Activated T-helper 2 cell treated with anti-CD3 and anti-CD28 coated beads, Interferon-gamma antibody, Interleukin-2, Interleukin-4, amounts not matched to agents 10 μg/mL and 5 μg/mL and 100 μg/mL, durations not matched to agents 14 hours and 24 hours and 36 hours (primary cell): ENCODE measurements around the gene IL2RA. TPM values are rescaled to one million over a fixed set of nuclear protein-coding genes. Genes with fewer than 3 reads are reported as not detected.

Experiments
- DNase-seq: peaks from one replicate; pipeline ENCODE4 v3.0.0; 2021; ENCODE audit warnings: low spot score
- H3K27ac Mint-ChIP-seq: one replicate; pipeline ENCODE4 v1.8.0; 2021; ENCODE audit warnings: mixed read lengths
- H3K27me3 Mint-ChIP-seq: one replicate; pipeline ENCODE4 v1.8.0; 2021; ENCODE audit warnings: low read depth, mixed read lengths
- H3K36me3 Mint-ChIP-seq: one replicate; pipeline ENCODE4 v1.8.0; 2021; ENCODE audit warnings: low read depth, mixed read lengths
- H3K4me1 Mint-ChIP-seq: one replicate; pipeline ENCODE4 v1.8.0; 2021; ENCODE audit warnings: low read depth, mixed read lengths
- H3K4me3 Mint-ChIP-seq: one replicate; pipeline ENCODE4 v1.8.0; 2021; ENCODE audit warnings: low read depth, mild to moderate bottlenecking, moderate library complexity, mixed read lengths
- H3K9me3 Mint-ChIP-seq: one replicate; pipeline ENCODE4 v1.8.0; 2021; ENCODE audit warnings: mixed read lengths
- intact Hi-C: fragments of 100-400 bp; cut with micrococcal nuclease; formaldehyde crosslinking; loops from one replicate; pipeline ENCODE4 v1.15.1; 2023
- total RNA-seq: library from RNA; stranded (reverse); gene quantifications from 2 replicates; pipeline ENCODE4 v1.2.3, GENCODE V29; 2022

The IL2RA gene
- total RNA-seq, 1 donor from 2014 or later, result 1,808 TPM

DNA sequence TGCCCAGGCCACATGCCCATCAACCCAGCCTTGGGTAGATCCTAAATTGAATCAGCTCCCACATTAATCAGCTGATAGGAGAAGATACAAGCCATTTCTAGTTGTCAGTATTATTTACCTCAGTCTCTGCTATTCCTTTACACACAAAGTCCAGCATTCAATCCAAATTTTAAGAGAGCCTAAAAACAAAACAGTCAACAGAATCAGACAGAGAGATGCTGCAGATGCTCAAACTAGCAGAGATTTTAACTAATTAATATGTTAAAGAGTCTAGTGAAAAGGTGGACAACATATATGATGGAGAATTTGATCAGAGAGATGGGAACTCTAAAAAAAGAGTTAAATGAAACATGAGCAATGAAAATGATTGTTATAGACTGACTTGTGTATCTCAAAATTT, 70.5 kb downstream of the IL2RA start:
- H3K27me3 Mint-ChIP-seq, result peaks cover 4% of the 10 kb centered on the region
- intact Hi-C loops, result no loop called here
- H3K4me3 Mint-ChIP-seq, result no peak overlapping the region
- peaks cover 16% of the 10 kb centered on the region for H3K36me3 Mint-ChIP-seq
- H3K27ac Mint-ChIP-seq, result no peak overlapping the region
- H3K9me3 Mint-ChIP-seq, result peaks cover 27% of the 10 kb centered on the region
- DNase-seq, result no peak
- peaks cover 10% of the 10 kb centered on the region for H3K4me1 Mint-ChIP-seq

DNA sequence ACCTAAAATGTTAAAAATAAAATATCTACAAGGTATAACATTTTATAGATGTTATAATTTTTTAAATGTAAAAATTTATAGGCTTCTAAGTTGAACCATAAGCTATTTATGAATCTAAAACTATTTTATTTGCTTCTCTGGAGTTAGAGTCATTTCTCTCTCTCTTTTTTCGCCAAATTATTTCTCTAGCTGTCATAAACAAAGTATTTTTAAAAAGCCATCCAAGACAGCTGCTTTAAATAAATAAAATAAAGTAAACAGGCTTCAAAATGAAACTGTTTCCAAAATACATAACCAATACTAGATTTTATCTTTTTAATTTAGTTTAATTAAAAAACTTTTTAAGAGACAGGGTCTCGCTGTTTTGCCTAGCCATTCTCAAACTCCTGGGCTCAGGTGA, 72.4 kb downstream of the IL2RA start:
- intact Hi-C loops, result no loop called here
- DNase-seq, result no peak
- no peak overlapping the region for H3K27ac Mint-ChIP-seq
- no peak overlapping the region for H3K4me3 Mint-ChIP-seq
- peaks cover 14% of the 10 kb centered on the region for H3K4me1 Mint-ChIP-seq
- H3K36me3 Mint-ChIP-seq, result peaks cover 16% of the 10 kb centered on the region
- H3K27me3 Mint-ChIP-seq, result peaks cover 4% of the 10 kb centered on the region
- H3K9me3 Mint-ChIP-seq, result peaks cover 27% of the 10 kb centered on the region

DNA sequence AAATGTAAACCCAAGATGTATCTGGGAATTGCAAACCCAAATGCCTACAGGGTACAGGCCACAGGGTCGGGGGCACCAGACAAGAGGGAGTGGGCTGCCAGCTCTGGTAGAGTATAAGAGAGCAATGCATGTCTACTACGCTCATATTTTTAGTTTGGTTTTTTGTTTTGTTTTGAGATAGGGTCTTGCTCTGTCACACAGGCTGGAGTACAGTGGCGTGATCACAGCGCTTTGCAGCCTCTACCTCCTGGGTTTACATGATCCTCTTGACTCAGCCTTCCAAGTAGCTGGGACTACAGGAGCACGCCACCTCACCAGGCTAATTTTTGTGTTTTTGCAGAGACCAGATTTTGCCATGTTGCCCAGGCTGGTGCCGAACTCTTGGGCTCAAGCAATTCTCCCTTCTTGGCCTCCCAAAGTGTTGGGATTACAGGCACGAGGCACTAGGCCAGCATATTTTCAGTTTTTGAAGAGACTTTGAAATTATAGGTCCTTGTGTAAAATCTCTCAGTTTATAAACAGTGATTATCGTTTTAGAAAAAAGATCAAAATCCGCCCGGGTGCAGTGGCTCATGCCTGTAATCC, 73.7 kb downstream of the IL2RA start:
- Mint-ChIP-seq H3K27me3 (peaks cover 9% of the 10 kb centered on the region), H3K4me1 (peaks cover 14% of the 10 kb centered on the region), H3K27ac (peak overlapping the region; percentile 54), H3K36me3 (peaks cover 13% of the 10 kb centered on the region), H3K9me3 (peaks cover 19% of the 10 kb centered on the region), H3K4me3 (no peak overlapping the region)
- intact Hi-C loops, result no loop called here
- no peak for DNase-seq

DNA sequence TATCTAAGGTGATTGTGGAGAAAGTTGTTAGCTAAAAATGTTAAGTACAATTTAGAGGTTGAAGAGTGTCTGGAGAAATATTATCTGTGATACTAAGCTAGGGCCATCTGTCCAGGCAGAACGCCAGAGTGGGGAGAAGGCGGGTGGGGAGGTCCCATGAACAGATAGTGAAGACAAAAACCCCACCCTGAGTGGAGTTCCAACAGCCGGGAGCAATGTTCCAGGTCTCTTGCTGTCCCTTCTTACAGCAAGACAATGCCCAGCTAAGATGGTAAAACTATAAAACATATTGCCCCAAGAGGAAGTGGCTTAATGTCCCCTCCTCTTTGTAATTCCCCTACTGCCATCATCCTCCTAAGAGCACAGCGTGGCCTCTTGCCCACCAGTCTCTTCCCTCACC, 74.4 kb downstream of the IL2RA start:
- intact Hi-C loops, result no loop called here
- peaks cover 13% of the 10 kb centered on the region for H3K36me3 Mint-ChIP-seq
- H3K27me3 Mint-ChIP-seq, result peaks cover 10% of the 10 kb centered on the region
- H3K9me3 Mint-ChIP-seq, result peaks cover 17% of the 10 kb centered on the region
- no peak overlapping the region for H3K4me3 Mint-ChIP-seq
- H3K4me1 Mint-ChIP-seq, result peaks cover 14% of the 10 kb centered on the region
- no peak for DNase-seq
- H3K27ac Mint-ChIP-seq, result peak overlapping the region; percentile 54

DNA sequence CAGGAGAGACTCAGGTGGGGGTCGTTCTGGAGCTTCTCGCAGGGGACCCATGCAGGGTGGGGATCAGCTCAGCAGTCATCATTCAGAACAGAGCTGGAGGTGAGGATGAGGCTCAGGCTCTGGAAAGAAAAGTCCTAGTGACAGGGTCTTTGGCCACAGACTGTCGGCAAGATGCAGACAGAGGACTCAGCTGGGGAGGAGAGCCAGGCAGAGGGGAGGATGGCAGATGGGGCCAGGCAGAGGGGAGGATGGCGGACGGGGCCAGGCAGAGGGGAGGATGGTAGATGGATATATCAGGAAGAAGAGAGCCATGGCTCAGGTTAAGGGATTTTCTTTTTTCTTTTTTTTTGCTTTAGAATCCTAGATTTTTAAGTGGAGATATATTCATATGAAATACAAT, 77.1 kb downstream of the IL2RA start:
- peaks cover 15% of the 10 kb centered on the region for H3K27me3 Mint-ChIP-seq
- H3K4me3 Mint-ChIP-seq, result no peak overlapping the region
- peaks cover 14% of the 10 kb centered on the region for H3K4me1 Mint-ChIP-seq
- H3K36me3 Mint-ChIP-seq, result no peaks in the 10 kb centered on the region
- no peaks in the 10 kb centered on the region for H3K9me3 Mint-ChIP-seq
- H3K27ac Mint-ChIP-seq, result no peak overlapping the region
- DNase-seq, result no peak
- intact Hi-C loops, result no loop called here

DNA sequence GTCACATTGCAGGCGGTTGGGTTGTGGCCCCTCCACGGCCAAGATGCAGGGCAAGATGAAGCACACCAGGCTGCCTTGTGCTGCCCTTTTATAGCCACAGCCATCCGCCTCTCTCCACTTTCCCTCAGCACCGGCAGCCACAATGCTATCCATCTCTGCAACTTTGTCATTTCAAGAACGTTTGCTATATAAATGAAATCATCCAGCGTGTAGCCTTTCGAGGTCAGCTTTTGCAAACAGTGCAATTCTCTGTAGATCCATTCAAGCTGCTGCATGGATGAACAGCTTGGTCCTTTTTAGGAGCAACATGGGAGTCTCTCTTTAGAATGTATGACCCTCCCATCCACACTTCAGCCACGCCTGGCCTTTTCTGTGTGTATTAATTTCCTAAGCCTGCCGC, 78.4 kb downstream of the IL2RA start:
- H3K27me3 Mint-ChIP-seq, result peaks cover 15% of the 10 kb centered on the region
- no peak for DNase-seq
- intact Hi-C loops, result no loop called here
- H3K9me3 Mint-ChIP-seq, result no peaks in the 10 kb centered on the region
- peaks cover 14% of the 10 kb centered on the region for H3K4me1 Mint-ChIP-seq
- H3K4me3 Mint-ChIP-seq, result no peak overlapping the region
- no peaks in the 10 kb centered on the region for H3K36me3 Mint-ChIP-seq
- no peak overlapping the region for H3K27ac Mint-ChIP-seq

DNA sequence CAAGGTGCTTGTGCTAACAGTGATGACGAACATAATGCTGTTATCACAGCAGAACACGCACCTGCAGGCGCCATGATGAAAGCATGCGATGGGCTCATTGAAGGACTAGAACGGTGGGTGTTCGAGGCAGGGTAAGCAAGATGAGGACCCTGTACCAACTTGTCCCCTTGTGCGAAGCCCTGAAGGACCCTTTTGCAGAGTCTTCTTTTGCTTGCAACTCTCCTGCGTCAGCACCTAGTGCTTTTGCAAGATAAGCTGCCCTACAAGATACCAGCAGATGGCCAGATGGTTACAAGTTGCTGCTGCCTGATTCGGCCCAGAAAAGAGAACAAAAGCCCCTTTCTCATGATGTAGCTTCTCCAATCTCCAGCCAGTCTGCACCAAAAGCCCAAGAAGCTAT, 80.6 kb downstream of the IL2RA start:
- H3K27me3 Mint-ChIP-seq, result peaks cover 15% of the 10 kb centered on the region
- intact Hi-C loops, result no loop called here
- DNase-seq, result no peak
- H3K36me3 Mint-ChIP-seq, result no peaks in the 10 kb centered on the region
- no peak overlapping the region for H3K4me3 Mint-ChIP-seq
- peaks cover 7% of the 10 kb centered on the region for H3K4me1 Mint-ChIP-seq
- no peaks in the 10 kb centered on the region for H3K9me3 Mint-ChIP-seq
- H3K27ac Mint-ChIP-seq, result no peak overlapping the region

DNA sequence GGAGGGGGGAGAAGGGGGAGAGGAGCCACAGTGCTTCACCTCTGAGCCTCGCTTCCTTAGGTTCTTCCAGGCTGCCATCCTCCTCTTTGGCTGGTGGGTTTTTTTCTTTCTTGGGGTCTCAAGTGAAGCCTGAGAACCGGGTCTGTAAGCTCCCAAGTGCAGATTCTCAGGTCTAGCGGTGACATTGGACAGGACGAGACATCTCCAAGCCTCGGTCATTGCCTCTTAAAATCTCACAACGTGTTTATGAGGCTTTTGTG, 84.0 kb downstream of the IL2RA start:
- Mint-ChIP-seq H3K36me3 (peaks cover 15% of the 10 kb centered on the region), H3K4me3 (peak overlapping the region; percentile 90), H3K27ac (peak overlapping the region; percentile 86), H3K4me1 (peaks cover 17% of the 10 kb centered on the region), H3K27me3 (peaks cover 5% of the 10 kb centered on the region), H3K9me3 (no peaks in the 10 kb centered on the region)
- DNase-seq, result no peak
- intact Hi-C loops, result loop anchor here (5.0 kb wide), 1 partner anchor 86 kb away; the partner anchor contains the start of gene FBH1

DNA sequence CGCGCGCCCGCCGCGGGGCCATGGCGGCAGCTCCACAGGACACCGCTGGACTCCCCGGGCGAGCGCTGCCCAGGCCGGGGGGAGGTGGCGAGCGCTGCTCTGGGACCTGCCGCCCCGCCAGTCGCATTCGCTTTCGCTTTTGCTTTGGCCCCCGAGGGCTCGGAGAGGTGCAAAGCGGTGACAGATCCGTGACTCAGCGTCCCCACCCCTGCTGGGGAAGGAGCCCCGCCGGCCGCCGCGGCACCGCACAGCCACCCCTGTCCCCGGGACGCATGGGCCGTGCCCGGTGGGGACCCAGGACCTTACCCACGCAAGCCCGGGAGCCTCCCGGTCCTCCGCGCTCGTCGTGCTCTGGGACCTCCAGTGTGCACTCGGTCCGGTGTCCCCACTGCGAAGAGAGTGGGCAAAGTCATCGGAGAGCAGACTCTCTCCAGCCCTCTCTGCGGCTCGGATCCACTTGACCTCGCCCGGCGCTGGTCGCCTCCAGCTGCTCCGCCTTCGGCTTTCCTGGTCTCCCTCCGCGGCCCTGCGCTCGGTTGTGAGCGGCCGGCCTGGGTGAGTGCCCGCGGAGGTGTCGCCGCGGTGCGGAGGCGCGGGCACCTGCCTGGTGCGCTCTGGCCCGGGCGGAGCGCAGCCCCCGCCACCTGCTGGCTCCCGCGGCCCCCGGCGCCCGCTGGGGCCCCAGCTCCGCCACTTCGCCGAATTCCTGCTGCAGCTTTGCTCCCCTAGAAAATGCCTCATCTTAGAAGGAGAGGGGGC, 84.5 kb downstream of the IL2RA start, which contains the start of gene IL15RA:
Gene IL15RA (minus strand): TSS at position 73 of the 759 bp plus-strand sequence. CDS start 51 bp downstream, at position 22.
- intact Hi-C loops, result loop anchor here (2.0 to 5.0 kb wide), 4 partner anchors 33 to 165 kb away; partner anchors contain the start of genes FBH1 and GDI2
- H3K4me1 Mint-ChIP-seq, result peaks cover 20% of the 10 kb centered on the region
- H3K27me3 Mint-ChIP-seq, result peaks cover 5% of the 10 kb centered on the region
- DNase-seq, result peak; percentile 88
- peak within 1 kb of the TSS; percentile 95 for H3K4me3 Mint-ChIP-seq
- peak within 1 kb of the TSS; percentile 95 for H3K27ac Mint-ChIP-seq
- H3K9me3 Mint-ChIP-seq, result no peaks in the 10 kb centered on the region
- H3K36me3 Mint-ChIP-seq, result peaks cover 15% of the 10 kb centered on the region

DNA sequence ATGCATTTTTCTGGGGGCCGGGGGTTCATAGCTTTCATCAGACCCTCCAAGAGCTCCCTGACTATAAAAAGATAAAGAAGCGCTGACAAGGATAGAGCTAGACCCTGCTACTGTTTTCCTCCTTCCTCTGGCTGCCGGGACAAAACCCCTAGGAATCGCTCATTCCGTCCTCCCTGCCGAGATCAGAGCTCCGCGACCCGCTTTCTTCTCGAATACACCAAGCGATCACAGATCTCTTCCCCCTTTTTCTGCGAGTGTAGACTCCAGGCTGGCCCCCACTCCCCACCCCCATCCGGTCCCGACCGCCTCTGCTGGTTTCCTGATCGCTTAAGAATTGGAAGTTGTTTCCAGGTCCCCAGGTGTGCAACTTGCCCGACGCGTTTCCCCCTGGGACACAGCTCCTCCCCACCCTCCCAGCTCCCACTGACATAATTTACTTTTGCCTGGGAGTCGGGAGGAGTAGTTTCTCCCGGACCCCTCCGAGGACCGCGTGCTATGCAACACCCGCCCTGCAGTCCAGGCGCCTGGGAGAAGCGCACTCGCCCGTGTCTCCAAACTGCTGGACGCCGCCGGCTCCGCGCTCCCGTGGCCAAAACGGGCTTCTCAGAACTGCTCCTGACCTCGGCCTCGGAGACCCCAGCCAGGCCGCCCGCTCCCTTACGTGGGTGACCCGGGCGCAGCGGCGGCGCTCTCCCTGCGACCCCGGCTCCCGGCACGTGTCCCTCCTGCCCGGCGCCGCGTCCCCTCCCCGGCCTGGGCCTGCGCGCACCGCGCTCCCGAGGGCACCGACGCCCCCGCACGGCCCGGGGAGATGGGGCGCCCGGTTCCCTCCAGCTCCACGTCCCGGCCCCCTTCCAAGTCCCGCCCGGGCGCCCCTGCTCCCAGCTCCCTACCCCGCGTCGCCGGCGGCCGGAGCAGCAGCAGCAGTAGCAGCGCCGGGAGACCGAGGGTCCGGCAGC, 85.4 kb downstream of the IL2RA start:
- peak overlapping the region; percentile 95 for H3K4me3 Mint-ChIP-seq
- H3K9me3 Mint-ChIP-seq, result no peaks in the 10 kb centered on the region
- H3K36me3 Mint-ChIP-seq, result peaks cover 15% of the 10 kb centered on the region
- peaks cover 24% of the 10 kb centered on the region for H3K4me1 Mint-ChIP-seq
- intact Hi-C loops, result loop anchor here (1.0 to 5.0 kb wide), 5 partner anchors 27 to 164 kb away; partner anchors contain the start of genes FBH1 and GDI2
- H3K27me3 Mint-ChIP-seq, result peaks cover 5% of the 10 kb centered on the region
- H3K27ac Mint-ChIP-seq, result peak overlapping the region; percentile 95
- DNase-seq, result peak; percentile 19

DNA sequence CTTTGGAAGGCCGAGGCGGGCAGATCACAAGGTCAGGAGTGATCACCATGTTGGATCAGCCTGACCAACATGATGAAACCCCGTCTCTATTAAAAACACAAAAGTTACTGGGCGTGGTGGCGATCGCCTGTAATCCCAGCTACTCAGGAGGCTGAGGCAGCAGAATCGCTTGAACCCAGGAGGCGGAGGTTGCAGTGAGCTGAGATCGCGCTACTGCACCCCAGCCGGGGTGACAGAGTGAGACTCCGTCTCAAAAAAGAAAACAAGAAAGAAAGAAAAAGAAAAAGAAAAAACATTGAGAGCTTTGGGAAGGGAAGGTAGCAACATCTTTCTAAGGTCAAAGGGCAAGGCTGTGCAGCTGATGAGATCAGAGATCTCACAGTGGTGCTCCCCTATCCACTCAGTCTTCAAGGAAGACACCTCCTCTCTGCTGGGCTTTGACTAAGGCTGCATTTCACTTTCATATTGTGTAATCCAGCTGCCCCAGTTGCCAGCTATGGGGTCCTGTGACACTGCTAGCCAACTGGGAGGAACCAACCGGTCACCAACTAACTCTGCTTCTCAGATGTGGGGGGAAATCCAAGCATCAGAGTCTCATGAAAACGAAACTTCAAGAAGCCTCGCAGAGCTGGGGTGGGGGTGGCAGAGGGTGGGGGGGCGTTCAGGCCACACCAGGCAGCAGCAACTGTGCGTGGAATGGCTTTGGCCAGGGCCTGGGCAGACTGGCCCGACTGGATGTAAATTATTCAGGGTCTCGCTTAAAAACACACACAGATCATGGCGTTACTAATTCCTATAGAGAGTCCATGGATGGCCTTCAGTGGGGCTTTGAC, 86.3 kb downstream of the IL2RA start:
- DNase-seq, result peak; percentile 64
- Mint-ChIP-seq H3K4me3 (peak overlapping the region; percentile 95), H3K27ac (peak overlapping the region; percentile 95), H3K36me3 (peaks cover 15% of the 10 kb centered on the region), H3K4me1 (peaks cover 34% of the 10 kb centered on the region), H3K27me3 (peaks cover 5% of the 10 kb centered on the region), H3K9me3 (no peaks in the 10 kb centered on the region)
- intact Hi-C loops, result loop anchor here (1.0 to 5.0 kb wide), 5 partner anchors 27 to 163 kb away; partner anchors contain the start of genes FBH1 and GDI2

DNA sequence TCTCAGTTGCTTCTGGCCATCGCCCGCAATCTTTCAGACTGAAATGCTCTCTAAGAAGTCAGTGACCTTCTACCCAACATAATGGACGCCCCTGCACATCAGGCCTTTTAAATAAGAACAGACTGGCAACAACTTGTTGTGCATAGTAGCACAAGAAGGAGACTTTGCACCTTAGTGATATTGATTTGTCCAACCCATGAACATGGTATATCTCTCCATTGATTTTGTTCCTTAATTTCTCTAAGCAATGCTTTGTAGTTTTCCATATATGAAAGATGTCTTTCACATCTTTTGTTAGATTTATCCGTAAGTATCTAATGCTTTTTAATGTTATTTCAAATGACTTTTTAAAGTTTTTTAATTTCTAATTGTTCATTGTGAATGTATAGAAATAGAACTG, 89.1 kb downstream of the IL2RA start:
- no peak for DNase-seq
- Mint-ChIP-seq H3K27me3 (no peaks in the 10 kb centered on the region), H3K9me3 (no peaks in the 10 kb centered on the region), H3K36me3 (peaks cover 31% of the 10 kb centered on the region), H3K27ac (no peak overlapping the region), H3K4me1 (peaks cover 41% of the 10 kb centered on the region), H3K4me3 (no peak overlapping the region)
- intact Hi-C loops, result no loop called here
